HG03442 (cell line): Measurements from ENCODE around the gene UBL5.
"Not testable (repeated sequence)": the region's sequence is repeated elsewhere in the genome, so short reads cannot be mapped to it uniquely, and the experiment has no call there.

Source experiments
- ATAC-seq: cut with Tn5 transposase; IDR thresholded peaks from one replicate; pipeline ENCODE4 v1.9.1; 2021; ENCODE audit warnings: mild to moderate bottlenecking, moderate library complexity; ENCODE audit not compliant: unreplicated experiment

Gene UBL5

DNA sequence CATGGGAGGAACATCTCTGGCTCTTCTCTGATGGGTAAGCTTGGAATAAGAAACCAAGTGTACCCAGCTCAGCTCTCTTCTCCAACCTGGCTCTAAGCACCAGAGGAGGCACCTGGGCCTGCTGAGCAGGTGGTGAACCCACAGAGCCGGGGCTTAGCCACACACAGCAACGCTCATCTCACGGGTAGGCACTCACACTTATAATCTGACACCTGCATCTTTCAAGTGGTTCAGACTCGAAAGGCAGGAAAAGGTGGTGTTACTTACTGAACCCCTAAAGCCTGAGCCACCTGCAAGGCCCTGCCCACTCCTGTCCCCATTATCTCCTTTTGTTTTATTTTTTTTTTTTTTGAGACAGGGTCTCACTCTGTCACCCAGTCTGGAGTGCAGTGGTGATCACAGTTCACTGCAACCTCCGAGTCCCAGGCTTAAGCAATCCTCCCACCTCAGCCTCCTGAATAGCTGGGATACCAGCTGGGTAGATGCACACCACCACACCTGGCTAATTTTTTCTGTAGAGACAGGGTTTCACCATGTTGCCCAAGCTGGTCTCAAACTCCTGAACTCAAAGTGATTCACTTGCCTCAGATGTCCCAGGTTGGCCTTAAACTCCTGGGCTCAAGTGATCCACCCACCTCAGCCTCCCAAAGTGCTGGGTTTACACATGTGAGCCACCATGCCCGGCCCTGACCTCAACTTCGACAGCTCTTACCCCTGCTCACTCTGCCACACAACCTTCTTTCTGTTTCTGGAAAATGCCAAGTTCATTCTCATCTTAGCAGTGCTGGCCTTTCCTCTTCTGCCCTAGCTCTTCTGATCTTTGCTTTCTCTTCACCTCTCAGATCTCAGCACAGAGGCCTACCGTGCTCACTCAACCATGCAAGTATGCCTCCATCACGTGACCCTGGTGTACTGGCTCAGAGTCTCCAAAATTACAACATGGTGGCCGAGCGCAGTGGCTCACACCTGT lies 18.6 kb upstream of the UBL5 start:
- no peak for ATAC-seq

DNA sequence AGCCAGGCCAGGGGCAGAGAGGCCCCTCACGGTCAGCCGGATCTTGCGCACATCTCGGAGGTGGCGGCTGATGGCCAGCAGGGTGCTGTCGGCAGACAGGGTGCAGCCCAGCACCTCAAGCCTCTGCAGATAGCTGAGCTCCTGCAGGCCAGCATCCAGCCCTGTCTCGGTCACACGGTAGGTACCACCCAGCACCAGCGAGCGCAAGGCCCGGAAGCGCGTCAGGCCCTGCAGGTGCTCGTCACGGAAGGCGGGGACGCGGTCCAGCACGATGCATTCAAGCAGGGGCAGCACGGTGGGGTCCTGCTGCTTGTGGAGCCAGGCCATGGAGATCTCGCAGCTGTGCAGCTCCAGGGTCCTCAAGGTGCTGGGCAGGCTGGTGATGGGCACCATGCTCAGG lies 16.6 kb upstream of the UBL5 start:
- no peak for ATAC-seq

DNA sequence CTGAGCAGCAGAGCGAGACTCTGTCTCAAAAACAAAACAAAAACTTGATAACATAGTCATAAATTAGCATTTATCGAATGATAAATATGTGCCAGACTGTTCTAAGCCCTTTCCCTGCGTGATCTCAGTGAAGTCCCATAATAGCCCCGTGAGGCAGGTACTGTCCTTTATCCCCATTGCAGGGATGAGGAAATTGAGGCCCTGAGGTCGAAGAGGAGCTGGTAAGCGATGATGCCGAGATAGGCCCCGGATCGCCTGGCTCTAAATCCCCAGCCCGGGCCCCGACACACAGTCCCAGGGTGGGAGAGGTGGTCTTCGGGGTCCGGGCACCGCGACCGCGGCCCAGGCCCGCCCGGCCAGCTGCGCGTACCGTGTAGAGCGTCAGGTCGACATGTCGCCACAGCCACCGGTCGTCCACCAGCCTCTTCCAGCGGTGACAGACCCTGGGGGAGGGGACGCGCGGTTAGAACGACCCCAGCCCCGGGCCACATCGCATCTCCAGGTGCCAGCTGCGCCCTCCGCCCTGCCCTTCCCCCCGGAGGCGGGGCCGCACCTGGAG lies 9.5 kb upstream of the UBL5 start:
- ATAC-seq = no peak

DNA sequence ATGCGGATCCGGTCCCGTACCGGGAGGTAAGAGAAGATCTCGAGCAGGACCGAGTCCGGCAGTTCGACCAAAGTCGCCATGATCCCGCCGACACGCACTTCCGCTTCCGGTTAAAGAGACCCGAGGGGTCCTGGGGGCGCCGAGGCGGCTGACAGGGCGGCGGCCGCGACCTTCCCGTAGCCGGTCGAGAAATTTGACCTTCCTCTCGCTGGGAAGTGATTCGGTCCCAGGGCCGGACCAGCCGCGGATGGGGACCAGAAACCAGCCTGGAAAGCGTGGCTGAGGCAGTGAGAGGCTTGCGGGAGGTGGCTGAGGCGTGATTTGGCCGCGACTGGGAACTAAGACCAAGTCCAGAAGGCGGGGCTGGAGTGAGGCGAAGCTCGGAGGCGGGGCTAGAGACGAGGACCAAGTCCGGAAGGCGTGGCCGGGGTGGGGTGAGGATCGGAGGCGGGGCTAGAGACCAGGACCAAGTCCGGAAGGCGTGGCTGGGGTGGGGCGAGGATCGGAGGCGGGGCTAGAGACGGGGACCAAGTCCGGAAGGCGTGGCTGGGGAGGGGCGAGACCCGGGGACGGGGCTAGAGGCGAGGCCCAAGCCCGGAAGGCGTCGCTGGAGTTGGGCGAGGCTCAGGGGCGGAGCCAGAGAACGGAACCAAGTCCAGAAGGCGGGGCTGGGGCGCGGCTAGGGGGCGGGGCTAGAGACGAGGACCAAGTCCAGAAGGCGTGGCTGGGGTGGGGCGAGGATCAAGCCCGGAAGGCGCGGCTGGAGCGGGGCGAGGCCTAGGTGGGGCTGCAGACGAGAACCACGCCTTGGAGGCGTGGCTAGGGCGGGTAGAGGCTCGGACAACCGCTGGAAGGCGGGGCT lies 8.8 kb upstream of the UBL5 start, which contains the start of gene FBXL12:
Gene FBXL12 (minus strand): TSS at position 346 of the 862 bp plus-strand sequence. CDS start 266 bp downstream, at position 80.
- ATAC-seq = peak; percentile 81

DNA sequence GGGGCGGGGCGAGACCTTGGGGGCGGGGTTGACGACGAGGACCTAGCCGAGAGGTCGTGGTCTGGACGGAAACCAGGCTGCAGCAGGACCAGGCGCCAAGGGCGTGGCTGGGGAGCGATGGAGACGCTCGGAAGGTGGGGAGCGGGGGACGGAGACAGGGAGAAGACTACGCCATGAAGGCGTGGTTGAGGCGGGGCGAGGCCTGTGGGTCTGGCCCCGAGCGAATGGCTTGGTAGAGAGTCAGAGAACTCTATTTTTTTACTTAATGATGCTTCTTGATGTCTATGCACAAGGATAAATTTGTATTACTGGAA lies 8.2 kb upstream of the UBL5 start:
- ATAC-seq = no peak

DNA sequence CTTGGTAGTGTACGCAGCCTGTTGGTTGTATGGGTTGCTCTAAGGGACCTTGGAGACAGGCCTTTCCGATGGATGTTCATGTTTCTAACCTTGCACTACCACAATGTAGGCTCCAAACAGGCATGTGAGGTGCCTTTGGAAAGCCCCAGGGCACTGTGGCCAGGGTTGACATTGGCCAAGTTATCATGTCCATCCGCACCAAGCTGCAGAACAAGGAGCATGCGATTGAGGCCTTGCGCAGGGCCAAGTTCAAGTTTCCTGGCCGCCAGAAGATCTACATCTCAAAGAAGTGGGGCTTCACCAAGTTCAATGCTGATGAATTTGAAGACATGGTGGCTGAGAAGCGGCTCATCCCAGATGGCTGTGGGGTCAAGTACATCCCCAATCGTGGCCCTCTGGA lies 7.7 kb upstream of the UBL5 start:
- not testable (repeated sequence) for ATAC-seq

DNA sequence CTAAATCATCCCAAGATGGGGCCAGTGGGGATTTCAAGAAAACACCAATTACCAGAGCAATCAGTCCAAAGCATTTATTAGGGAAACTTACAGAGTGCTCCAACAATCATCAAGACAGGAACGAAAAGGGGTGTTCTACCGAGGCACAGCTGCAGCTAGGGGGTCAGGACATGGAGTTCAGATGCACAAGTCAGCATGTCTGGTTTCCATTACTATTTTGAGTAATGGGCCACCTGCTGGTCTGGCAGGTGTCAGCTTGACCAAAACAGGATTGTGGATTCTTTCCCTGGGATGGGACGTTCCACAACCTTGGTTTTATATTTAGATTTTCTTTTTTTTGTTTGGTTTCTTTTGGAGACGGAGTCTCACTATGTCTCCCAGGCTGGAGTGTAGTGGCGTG lies 3.9 kb upstream of the UBL5 start:
- no peak for ATAC-seq

DNA sequence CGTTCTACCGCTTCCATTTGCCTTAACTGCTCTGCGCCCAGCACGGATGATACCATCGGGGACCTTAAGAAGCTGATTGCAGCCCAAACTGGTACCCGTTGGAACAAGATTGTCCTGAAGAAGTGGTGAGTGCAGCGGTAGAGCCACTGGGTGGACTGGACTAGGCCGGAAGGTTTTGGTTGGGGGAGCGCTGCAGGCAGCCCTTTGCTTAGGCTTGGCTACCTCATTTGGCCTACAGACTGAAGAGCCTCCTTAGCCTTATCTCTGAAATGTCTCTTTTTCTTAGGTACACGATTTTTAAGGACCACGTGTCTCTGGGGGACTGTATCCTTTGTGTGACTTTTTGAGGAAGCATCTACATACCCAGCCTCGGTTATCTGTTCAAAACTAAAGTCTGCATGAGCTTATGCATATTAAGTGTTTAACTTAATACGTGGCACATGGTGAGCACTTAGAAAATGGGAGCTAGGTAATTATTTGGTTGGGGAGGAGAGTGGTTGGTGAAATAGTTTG lies 889 bp downstream of the UBL5 start:
- ATAC-seq = no peak

DNA sequence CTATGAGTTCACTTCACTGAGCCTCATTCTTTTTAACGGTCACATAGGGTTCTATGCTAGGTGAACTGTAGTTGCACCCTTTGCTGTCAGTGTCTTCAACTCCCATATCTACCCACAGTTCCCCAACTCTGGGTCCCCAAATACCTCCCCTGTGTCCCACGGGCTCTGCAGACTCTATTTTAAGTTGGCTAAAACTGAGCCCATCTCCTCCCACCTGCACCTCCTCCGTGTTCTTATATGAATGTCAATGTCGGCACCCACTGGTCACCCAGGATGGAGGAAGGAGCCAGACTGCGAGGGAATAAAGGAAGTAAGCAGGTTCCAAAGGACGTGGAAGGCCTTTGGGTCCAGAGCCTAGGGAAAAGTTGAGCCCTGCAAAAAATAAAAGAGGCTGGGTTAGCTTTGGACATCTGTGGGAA lies 6.6 kb downstream of the UBL5 start:
- no peak for ATAC-seq

DNA sequence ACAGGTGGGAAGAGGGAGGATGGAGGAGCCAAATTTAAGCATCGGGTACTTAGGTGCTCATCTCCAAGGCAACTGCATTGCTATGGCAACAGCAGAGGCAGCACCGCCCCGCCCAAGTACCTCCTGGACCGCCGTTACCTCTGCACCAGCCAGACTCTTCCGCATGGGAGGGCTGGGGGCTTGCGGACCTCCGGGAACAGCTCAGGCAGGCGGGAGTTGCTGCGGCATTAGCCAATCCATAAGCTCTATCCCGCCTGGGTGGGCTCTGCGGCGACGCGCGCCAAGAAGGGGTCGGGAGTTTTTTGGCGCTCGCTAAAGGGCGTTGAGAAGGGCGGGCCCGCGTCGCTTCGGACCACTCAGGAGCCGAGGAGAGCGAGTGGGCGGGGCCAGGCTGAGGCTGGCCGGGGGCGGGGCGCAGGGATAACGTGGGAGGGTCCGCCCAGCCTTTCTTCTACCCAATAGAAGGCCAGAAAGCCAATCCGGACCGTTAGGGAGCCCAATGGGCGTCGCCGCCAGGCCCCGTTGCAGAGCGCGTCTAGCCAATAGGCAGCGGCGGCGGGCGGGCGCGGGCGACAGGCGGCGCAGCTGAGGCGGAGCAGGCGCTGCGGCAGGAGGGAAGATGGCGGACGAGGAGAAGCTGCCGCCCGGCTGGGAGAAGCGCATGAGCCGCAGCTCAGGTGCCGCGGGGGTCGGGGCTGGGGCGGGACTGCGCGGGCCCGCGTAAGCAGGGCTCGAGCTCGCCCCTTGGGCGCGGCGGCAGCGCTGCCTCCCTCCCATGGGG lies 7.2 kb downstream of the UBL5 start, which contains the start of gene PIN1:
Gene PIN1 (plus strand): TSS at position 593 of the 781 bp plus-strand sequence. CDS start 27 bp downstream, at position 620.
- peak; percentile 95 for ATAC-seq

DNA sequence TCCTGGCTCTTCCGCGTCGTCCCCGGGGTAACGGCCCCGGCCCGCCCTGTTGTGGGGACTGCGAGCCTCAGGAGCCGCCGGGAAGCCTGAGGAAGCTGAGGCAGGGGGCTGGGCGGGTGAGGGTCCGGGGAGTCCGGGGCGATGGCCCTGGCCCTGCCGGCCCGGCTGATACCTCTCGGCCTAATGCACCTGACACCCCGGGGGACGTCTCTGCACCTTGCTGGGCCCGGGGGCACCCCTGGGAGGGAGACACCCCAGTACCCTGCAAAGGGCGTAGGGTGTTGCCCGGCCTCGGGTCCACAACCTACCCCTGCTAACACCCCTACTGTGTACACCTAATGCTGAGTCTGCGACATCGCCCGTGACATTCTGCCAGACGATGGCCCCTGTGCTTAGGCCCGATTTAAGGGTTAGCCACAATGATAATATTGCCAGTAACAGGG lies 7.8 kb downstream of the UBL5 start:
- ATAC-seq = peak; percentile 12

DNA sequence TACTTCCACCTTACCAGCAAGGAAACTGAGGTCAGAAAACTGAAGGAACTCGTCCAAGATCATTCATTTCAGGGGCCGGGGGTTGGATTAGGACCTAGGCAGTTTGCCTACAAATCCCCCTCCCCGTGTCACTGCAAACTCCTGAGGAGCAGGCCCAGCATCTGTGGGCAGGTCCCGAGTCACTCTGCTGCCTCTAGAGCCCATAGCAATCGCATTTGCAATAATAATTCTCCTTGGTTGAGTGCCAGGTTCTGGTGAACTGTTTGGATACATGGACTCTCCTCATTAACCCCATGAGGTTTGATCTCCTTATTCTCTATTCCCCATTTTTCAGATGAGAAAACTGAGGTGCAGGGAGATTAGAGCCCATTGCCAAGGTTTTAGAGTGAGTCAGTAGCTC lies 8.3 kb downstream of the UBL5 start:
- no peak for ATAC-seq

DNA sequence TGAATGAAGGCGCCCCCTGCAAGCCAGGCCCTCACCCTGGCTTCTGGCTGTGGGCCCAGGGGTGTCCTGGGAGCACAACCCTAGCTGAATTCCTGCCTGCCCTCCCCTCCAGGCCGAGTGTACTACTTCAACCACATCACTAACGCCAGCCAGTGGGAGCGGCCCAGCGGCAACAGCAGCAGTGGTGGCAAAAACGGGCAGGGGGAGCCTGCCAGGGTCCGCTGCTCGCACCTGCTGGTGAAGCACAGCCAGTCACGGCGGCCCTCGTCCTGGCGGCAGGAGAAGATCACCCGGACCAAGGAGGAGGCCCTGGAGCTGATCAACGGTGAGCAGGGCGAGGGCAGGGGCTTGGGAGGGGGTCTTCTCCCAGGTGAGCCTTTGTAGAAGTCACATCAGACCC lies 10.6 kb downstream of the UBL5 start:
- no peak for ATAC-seq

DNA sequence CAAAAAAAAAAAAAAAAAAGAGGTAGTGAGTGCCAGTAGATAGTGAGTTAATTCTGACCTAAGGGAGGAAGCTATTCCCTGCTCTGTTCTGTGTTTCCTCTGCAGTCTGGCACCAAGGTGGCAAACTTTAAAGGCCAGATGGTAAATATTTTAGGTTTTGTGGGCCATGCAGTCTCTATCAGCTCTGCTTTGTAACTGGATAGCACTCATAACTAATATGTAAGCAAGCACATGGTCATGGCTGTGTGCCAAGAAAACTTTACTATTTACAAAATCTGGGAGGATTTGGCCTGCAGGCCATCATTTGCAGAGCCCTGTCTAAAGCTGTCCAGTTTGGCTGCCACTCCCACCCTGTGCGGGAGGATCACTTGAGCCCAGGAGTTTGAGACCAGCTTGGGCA lies 11.7 kb downstream of the UBL5 start:
- no peak for ATAC-seq

DNA sequence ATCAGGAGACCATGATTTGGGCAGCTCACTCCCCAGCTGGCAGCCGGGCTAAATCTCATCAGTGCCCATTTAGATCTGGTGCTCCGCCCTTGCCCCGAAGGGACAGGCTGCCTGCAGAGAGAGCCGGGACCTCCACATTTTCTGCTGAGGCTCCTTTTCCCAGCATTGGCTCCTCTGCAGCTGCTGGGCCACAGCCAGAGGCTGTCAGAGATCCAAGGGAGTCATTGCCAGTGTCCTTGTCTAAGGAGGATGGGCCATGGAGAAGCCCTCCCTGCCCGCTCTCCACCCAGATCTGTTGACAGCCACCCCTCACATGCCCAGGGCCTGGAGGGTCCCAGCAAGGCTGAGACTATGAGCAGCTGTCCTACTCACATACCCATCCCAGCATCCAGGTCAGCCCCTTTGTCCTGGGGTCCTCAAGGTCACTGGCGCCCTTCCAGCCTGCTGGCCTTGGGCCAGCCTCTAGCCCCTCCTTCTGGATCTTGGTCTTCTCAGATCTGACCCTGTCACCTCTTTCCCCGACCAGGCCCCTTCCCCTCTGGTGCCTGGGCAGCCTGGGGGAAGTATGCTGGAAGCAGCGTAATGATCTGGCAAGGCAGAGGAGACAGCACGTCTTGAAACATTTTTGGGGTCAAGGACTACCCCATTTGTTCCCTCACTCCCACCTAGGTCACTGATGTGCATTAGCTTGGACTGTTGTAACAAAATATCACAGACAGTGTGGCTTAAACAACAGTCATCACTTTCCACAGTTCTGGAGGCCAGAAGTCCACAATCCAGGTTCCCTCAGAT lies 15.3 kb downstream of the UBL5 start:
- ATAC-seq = no peak

DNA sequence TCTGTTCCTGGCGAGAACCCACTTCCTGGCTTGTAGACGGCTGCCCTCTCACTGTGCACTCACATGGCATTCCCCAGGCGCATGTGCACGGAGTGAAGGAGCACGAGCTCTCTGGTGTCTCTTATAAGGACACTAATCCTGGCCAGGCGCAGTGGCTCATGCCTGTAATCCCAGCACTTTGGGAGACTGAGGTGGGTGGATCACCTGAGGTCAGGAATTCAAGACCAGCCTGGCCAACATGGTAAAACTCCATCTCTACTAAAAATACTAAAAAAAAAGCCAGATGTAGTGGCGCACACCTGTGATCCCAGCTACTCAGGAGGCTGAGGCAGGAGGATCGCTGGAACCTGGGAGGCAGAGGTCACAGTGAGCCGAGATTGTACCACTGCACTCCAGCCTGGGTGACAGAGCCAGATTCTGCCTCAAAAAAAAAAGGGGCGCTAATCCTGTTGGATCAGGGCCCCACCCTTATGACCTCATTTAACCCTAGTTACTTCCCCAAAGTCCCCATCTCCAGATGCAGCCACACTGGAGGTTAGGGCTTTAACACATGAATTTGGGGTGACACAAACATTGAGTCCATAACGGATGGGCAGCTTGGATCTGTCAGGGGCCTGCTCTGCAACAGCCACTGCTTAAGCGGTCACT lies 16.0 kb downstream of the UBL5 start:
- ATAC-seq = not testable (repeated sequence)

DNA sequence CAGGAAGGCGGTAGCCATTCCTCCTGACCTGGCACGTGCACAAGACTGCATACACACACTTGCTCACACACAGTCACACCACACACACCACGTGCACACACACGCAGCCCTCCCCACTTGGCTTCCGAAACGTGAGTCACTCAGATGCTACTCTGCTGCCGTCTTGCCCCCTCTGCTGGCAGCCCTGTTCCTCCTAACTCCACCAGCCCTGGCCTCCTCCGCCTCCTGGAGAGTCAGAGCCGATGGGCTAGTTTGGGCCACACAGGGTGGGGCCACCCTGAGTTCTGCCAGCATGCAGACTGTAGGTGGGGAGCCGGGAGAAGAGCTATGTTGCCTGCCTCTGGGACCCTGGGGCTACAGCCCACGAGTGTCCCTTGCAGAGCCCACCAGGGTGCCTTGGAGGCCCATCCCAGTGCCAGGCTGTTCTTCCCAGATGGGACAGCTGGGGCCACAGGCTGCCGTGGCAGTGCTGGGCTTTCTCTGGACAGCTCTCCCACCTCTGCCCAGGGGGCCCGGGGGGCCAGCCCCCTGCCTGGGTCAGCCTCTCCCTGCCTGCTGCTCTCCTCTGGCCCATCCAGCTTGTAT lies 19.5 kb downstream of the UBL5 start:
- no peak for ATAC-seq

DNA sequence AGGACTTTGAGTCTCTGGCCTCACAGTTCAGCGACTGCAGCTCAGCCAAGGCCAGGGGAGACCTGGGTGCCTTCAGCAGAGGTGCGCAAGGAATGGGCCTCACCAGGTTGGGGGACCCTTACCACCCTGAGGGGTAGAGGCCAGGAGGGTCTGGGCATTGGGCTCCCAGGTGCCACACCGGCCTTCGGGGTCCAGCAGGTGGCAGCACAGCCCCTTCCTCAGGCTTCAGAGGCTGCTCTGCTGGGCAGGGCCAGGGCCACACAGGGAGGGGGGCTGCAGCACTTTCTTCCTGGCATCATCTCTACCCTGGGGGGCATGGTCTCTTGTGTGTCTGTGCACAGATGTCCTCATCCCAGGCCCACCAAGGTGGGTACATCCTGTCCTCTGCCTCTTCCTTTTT lies 20.3 kb downstream of the UBL5 start:
- no peak for ATAC-seq

DNA sequence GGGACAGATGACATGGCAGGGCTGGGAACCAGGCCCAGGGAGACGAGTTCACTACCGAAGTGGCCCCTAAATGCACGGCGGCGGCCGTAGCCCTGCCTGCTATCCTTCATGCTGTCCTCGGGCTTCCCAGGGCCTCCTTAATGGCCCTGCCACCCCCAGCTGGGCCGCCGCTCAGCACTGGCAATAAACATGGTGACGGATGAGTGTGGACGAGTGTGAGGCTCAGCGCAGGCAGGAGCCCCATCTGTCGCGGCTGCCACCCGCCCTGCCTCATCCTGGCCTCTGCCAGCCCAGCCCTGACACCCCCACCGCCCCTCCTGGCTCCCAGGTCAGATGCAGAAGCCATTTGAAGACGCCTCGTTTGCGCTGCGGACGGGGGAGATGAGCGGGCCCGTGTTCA lies 21.0 kb downstream of the UBL5 start:
- no peak for ATAC-seq
